K562 (cell line): ENCODE data around the gene HCRTR2. TPM values are rescaled to one million over a fixed set of nuclear protein-coding genes. Genes with fewer than 3 reads are reported as not detected.

Experiments
- CEBPB ChIP-seq: fragments of 450-650 bp; IDR thresholded peaks from 2 replicates; pipeline ENCODE4 v1.6.1; 2016; ENCODE audit warnings: missing genetic modification characterization, missing compliant biosample characterization
- FOSL1 ChIP-seq: fragments of 200-800 bp; sonication (Bioruptor generic); conservative IDR thresholded peaks from 2 replicates; pipeline ENCODE4 v1.6.1; 2016; ENCODE audit warnings: missing genetic modification characterization, missing compliant biosample characterization
- POU5F1 ChIP-seq: fragments of 150-350 bp; IDR thresholded peaks from 2 replicates; pipeline ENCODE4 v1.6.1; 2014; ENCODE audit warnings: borderline replicate concordance, low read length, low read depth, mild to moderate bottlenecking; ENCODE audit not compliant: partially characterized antibody
- PTBP1 ChIP-seq: fragments of 200-400 bp; formaldehyde crosslinking; IDR thresholded peaks from 2 replicates; pipeline ENCODE4 v1.6.1; 2017; ENCODE audit warnings: low read depth, low read length
- UBTF ChIP-seq, 2 experiments: IDR thresholded peaks; 2 replicates each; pipeline ENCODE4 v1.6.1; 2012; ENCODE audit warnings: improper control_type of control experiment in 2 of 2, low read depth in 2 of 2, low read length in 2 of 2, borderline replicate concordance in 1 of 2
- ZBTB49 ChIP-seq: sonication (generic); formaldehyde crosslinking; IDR thresholded peaks from 2 replicates; pipeline ENCODE4 v1.8.0; 2022; ENCODE audit warnings: missing genetic modification reagents, mild to moderate bottlenecking, borderline replicate concordance
- ZNF354B ChIP-seq: fragments of 250-450 bp; sonication (Bioruptor Pico); IDR thresholded peaks from 2 replicates; pipeline ENCODE4 v1.4.0; 2020
- ZNF518B ChIP-seq: fragments of 250-450 bp; sonication (Bioruptor Pico); IDR thresholded peaks from 2 replicates; pipeline ENCODE4 v1.5.0; 2021; ENCODE audit warnings: mild to moderate bottlenecking, moderate library complexity
- polyA plus RNA-seq, 8 experiments: library from polyadenylated mRNA; depleted of rRNA in 4 of 8; stranded (reverse) in 5 of 8; unstranded in 3 of 8; fragments of >200 nt; fragmentation: Nextera tagmentation in 2 of 8; fragmentation: Illumina TruSeq in 1 of 8; extraction: Ambion mirVana in 2 of 8; extraction: Trizol in 1 of 8; gene quantifications; 2 replicates each; pipeline versions ENCODE4 v1.2.1 to v1.2.3, GENCODE V29; 2011 to 2014; ENCODE audit warnings: inconsistent platforms in 1 of 8, missing spikeins in 1 of 8
- total RNA-seq, 7 experiments: library from RNA; depleted of rRNA in 6 of 7; stranded (reverse); fragments of >200 nt in 6 of 7; fragmentation: Illumina TruSeq in 2 of 7; extraction: Trizol in 2 of 7; gene quantifications; 2 replicates each; pipeline versions ENCODE4 v1.2.1 to v1.2.3, GENCODE V29; 2011 to 2021; ENCODE audit warnings: low replicate concordance in 1 of 7

HCRTR2 gene
- total and polyA plus RNA-seq, 9 of the 15 experiments (the other 6 are each of a cell fraction or from before 2014, with no cell fraction given) = not detected

GRCh38 chr6:55208478-55209458, 34.5 kb downstream of the HCRTR2 start (continued):
- TF ChIP-seq ZBTB49 (CRISPR knock-in tag) (no peak), PTBP1 (no peak), ZNF518B (no peak), POU5F1 (no peak), UBTF (IDR thresholded peaks at IDR 0.05; ENCODE audit: borderline replicate concordance in 1 of 2, low read depth in 2 of 2, low read length in 2 of 2) (no peak), CEBPB (no peak), FOSL1 (tag) (no peak), ZNF354B (no peak)
- TF ChIP-seq, all 486 proteins: peak for 0
